ENCODE data around the gene NFASC.

The NFASC gene

GRCh38 chr1:205025239-205025638 lies 154.6 kb downstream of the NFASC start:
- no peak overlapping the region for H3K9ac ChIP-seq (ENCODE audit: low read length)
- no peaks in the 10 kb centered on the region for H3K4me1 ChIP-seq (ENCODE audit: low read length)
- H3K9me3 ChIP-seq (ENCODE audit: insufficient read depth, low read length) = no peaks in the 10 kb centered on the region
- no peaks in the 10 kb centered on the region for H4K20me1 ChIP-seq (ENCODE audit: insufficient read depth, low read length)
- H3K27me3 ChIP-seq (ENCODE audit: low read depth, low read length) = peaks cover 47% of the 10 kb centered on the region
- H3K4me2 ChIP-seq (ENCODE audit: low read length) = no peak overlapping the region
- TF ChIP-seq EZH2phosphoT487 (IDR thresholded peaks at IDR 0.05; ENCODE audit: low read depth) (no peak), CTCF (IDR thresholded peaks at IDR 0.05; ENCODE audit: low read depth, low read length) (no peak)
- H3K36me3 ChIP-seq (replicated peaks; ENCODE audit: low read depth, low read length) = no peaks in the 10 kb centered on the region
- H3K79me2 ChIP-seq (ENCODE audit: low read length) = no peaks in the 10 kb centered on the region
- H2AFZ ChIP-seq (ENCODE audit: low read depth, low read length) = no peak overlapping the region
- H3K4me3 ChIP-seq (ENCODE audit: low read length) = no peak overlapping the region
- H3K27ac ChIP-seq (ENCODE audit: low read length) = no peak overlapping the region

DNA sequence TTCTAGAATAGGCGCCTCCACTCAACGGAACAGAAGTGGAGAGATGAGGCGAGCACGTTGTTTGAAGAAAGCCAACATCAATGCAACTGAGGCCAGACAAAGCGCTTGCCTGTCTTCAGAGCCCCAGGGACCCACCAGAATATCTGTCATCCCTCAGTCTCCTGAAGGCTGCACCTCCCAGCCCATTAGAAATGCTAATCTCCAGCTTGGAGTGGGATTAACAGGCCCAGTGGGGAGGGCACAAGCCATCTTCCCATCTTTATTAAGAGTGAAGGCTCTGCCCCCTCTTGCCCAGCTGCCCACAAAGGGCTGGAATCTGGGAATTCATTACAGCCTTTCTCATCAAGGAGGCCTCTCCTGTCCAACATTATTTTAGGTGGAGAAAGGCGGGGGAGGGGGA lies 155.5 kb downstream of the NFASC start:
- H3K79me2 ChIP-seq (ENCODE audit: low read length) = no peaks in the 10 kb centered on the region
- H3K36me3 ChIP-seq (replicated peaks; ENCODE audit: low read depth, low read length) = no peaks in the 10 kb centered on the region
- H3K4me3 ChIP-seq (ENCODE audit: low read length) = no peak overlapping the region
- no peak overlapping the region for H3K27ac ChIP-seq (ENCODE audit: low read length)
- no peaks in the 10 kb centered on the region for H3K9me3 ChIP-seq (ENCODE audit: insufficient read depth, low read length)
- H3K27me3 ChIP-seq (ENCODE audit: low read depth, low read length) = peaks cover 53% of the 10 kb centered on the region
- no peaks in the 10 kb centered on the region for H3K4me1 ChIP-seq (ENCODE audit: low read length)
- no peak overlapping the region for H3K4me2 ChIP-seq (ENCODE audit: low read length)
- no peak for TF ChIP-seq EZH2phosphoT487 (IDR thresholded peaks at IDR 0.05; ENCODE audit: low read depth)
- no peak for TF ChIP-seq CTCF (IDR thresholded peaks at IDR 0.05; ENCODE audit: low read depth, low read length)
- H4K20me1 ChIP-seq (ENCODE audit: insufficient read depth, low read length) = no peaks in the 10 kb centered on the region
- H3K9ac ChIP-seq (ENCODE audit: low read length) = no peak overlapping the region
- H2AFZ ChIP-seq (ENCODE audit: low read depth, low read length) = no peak overlapping the region

GRCh38 chr1:205028390-205028789 lies 157.7 kb downstream of the NFASC start:
- Histone ChIP-seq H4K20me1 (ENCODE audit: insufficient read depth, low read length) (no peaks in the 10 kb centered on the region), H3K79me2 (ENCODE audit: low read length) (no peaks in the 10 kb centered on the region), H3K27ac (ENCODE audit: low read length) (no peak overlapping the region), H3K9ac (ENCODE audit: low read length) (no peak overlapping the region), H3K27me3 (ENCODE audit: low read depth, low read length) (peaks cover 43% of the 10 kb centered on the region), H2AFZ (ENCODE audit: low read depth, low read length) (no peak overlapping the region), H3K4me1 (ENCODE audit: low read length) (no peaks in the 10 kb centered on the region), H3K9me3 (ENCODE audit: insufficient read depth, low read length) (no peaks in the 10 kb centered on the region), H3K4me2 (ENCODE audit: low read length) (no peak overlapping the region), H3K4me3 (ENCODE audit: low read length) (no peak overlapping the region), H3K36me3 (replicated peaks; ENCODE audit: low read depth, low read length) (no peaks in the 10 kb centered on the region)
- TF ChIP-seq CTCF (IDR thresholded peaks at IDR 0.05; ENCODE audit: low read depth, low read length) (no peak), EZH2phosphoT487 (IDR thresholded peaks at IDR 0.05; ENCODE audit: low read depth) (no peak)

DNA sequence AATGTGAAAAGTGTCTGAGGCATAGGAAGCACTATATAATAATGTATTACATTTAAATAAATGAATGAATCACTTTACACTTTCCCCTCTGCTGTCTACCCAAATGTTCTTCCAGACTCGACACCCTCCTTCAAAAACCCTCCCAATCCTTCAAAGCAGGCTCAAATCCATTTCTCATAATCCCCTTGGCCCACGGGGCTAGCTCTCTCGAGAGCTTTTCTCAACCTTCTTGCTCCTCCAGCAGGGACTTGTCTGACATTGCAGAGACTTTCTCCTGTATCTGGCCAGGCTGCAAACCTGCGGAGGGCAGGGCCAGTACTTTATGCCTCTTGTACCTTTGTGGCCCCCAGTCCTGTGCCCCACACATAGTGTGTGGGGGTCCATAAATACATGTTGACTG lies 158.3 kb downstream of the NFASC start:
- TF ChIP-seq CTCF (IDR thresholded peaks at IDR 0.05; ENCODE audit: low read depth, low read length) = no peak
- no peak for TF ChIP-seq EZH2phosphoT487 (IDR thresholded peaks at IDR 0.05; ENCODE audit: low read depth)

More for the DNA sequence above, 158.3 kb downstream of the NFASC start:
- H3K79me2 ChIP-seq (ENCODE audit: low read length) = no peaks in the 10 kb centered on the region
- no peak overlapping the region for H3K4me2 ChIP-seq (ENCODE audit: low read length)
- no peaks in the 10 kb centered on the region for H3K9me3 ChIP-seq (ENCODE audit: insufficient read depth, low read length)
- H3K9ac ChIP-seq (ENCODE audit: low read length) = no peak overlapping the region
- H3K27me3 ChIP-seq (ENCODE audit: low read depth, low read length) = peaks cover 46% of the 10 kb centered on the region
- no peak overlapping the region for H3K27ac ChIP-seq (ENCODE audit: low read length)
- H3K36me3 ChIP-seq (replicated peaks; ENCODE audit: low read depth, low read length) = no peaks in the 10 kb centered on the region
- H4K20me1 ChIP-seq (ENCODE audit: insufficient read depth, low read length) = no peaks in the 10 kb centered on the region
- H3K4me1 ChIP-seq (ENCODE audit: low read length) = no peaks in the 10 kb centered on the region
- H2AFZ ChIP-seq (ENCODE audit: low read depth, low read length) = no peak overlapping the region
- H3K4me3 ChIP-seq (ENCODE audit: low read length) = no peak overlapping the region
